Urinary bladder (tissue), 4 donors: ENCODE data around the gene SH3RF3. TPM values are rescaled to one million over a fixed set of nuclear protein-coding genes. Genes with fewer than 3 reads are reported as not detected.

Experiments used
- DNase-seq: peaks from one replicate; pipeline ENCODE4 v3.0.0-alpha.2; 2015; ENCODE audit errors: extremely low spot score
- H3K27ac ChIP-seq: one replicate; pipeline ENCODE4 v1.5.1; 2013; ENCODE audit warnings: low read depth, mild to moderate bottlenecking, moderate library complexity
- H3K36me3 ChIP-seq: one replicate; pipeline ENCODE4 v1.6.1; 2013; ENCODE audit warnings: mild to moderate bottlenecking, moderate library complexity; ENCODE audit not compliant: insufficient read depth
- H3K4me1 ChIP-seq: one replicate; pipeline ENCODE4 v1.6.1; 2013; ENCODE audit warnings: mild to moderate bottlenecking, moderate library complexity; ENCODE audit not compliant: insufficient read depth
- H3K4me3 ChIP-seq: one replicate; pipeline ENCODE4 v1.5.1; 2013; ENCODE audit warnings: low read depth, low read length
- WGBS: extraction: QIAGEN DNeasy Blood & Tissue Kit; methylation state at CpG from one replicate; pipeline ENCODE4 v1.1.7; 2013; 5-methylcytosine and 5-hydroxymethylcytosine counted together
- polyA plus RNA-seq: library from polyadenylated mRNA; stranded (reverse); fragments of 200-250 nt; gene quantifications from one replicate; pipeline ENCODE4 v1.2.3, GENCODE V29; 2013
- total RNA-seq: library from RNA; depleted of rRNA; stranded (reverse); fragments of >200 nt; gene quantifications from one replicate; pipeline ENCODE4 v1.2.3, GENCODE V29; 2014
- donor health status: healthy with polysubstance abuse.
- donor health status: healthy.

The SH3RF3 gene
- total and polyA plus RNA-seq, 2 donors: 3.6 to 12.6 TPM

GRCh38 chr2:109256921-109257320 lies 127.9 kb downstream of the SH3RF3 start:
- H3K36me3 ChIP-seq: no peaks in the 10 kb centered on the region
- H3K4me1 ChIP-seq: no peaks in the 10 kb centered on the region
- no peak overlapping the region for H3K27ac ChIP-seq
- DNase-seq: no peak
- H3K4me3 ChIP-seq: no peak overlapping the region
- WGBS: 61% methylated on average over 7 of the region's 7 CpGs

- Histone ChIP-seq H3K4me3 (no peak overlapping the region), H3K36me3 (no peaks in the 10 kb centered on the region), H3K4me1 (no peaks in the 10 kb centered on the region), H3K27ac (no peak overlapping the region)
- 78% methylated on average over 3 of the region's 3 CpGs for WGBS
- no peak for DNase-seq
Observed at GRCh38 chr2:109257653-109258052, 128.6 kb downstream of the SH3RF3 start.

GRCh38 chr2:109258376-109258775 lies 129.4 kb downstream of the SH3RF3 start:
- Histone ChIP-seq H3K27ac (no peak overlapping the region), H3K36me3 (no peaks in the 10 kb centered on the region), H3K4me1 (no peaks in the 10 kb centered on the region), H3K4me3 (no peak overlapping the region)
- no peak for DNase-seq
- 85% methylated on average over 9 of the region's 9 CpGs for WGBS

- no peak for DNase-seq
- no peaks in the 10 kb centered on the region for H3K4me1 ChIP-seq
- no peak overlapping the region for H3K4me3 ChIP-seq
- 86% methylated on average over 11 of the region's 11 CpGs for WGBS
- H3K36me3 ChIP-seq: no peaks in the 10 kb centered on the region
- H3K27ac ChIP-seq: no peak overlapping the region
Observed at GRCh38 chr2:109258905-109259540, 130.0 kb downstream of the SH3RF3 start.

- no peak for DNase-seq
- Histone ChIP-seq H3K27ac (no peak overlapping the region), H3K4me3 (no peak overlapping the region), H3K4me1 (no peaks in the 10 kb centered on the region), H3K36me3 (no peaks in the 10 kb centered on the region)
- WGBS: 77% methylated on average over 8 of the region's 8 CpGs
Observed at GRCh38 chr2:109259671-109260070, 130.7 kb downstream of the SH3RF3 start.

GRCh38 chr2:109260116-109260855 lies 131.3 kb downstream of the SH3RF3 start:
- H3K4me1 ChIP-seq: no peaks in the 10 kb centered on the region
- no peaks in the 10 kb centered on the region for H3K36me3 ChIP-seq
- H3K27ac ChIP-seq: no peak overlapping the region
- DNase-seq: no peak
- no peak overlapping the region for H3K4me3 ChIP-seq
- 87% methylated on average over 11 of the region's 11 CpGs for WGBS

- H3K36me3 ChIP-seq: no peaks in the 10 kb centered on the region
- no peak overlapping the region for H3K27ac ChIP-seq
- WGBS: 79% methylated on average over 8 of the region's 8 CpGs
- H3K4me1 ChIP-seq: no peaks in the 10 kb centered on the region
- no peak for DNase-seq
- no peak overlapping the region for H3K4me3 ChIP-seq
Observed at GRCh38 chr2:109260886-109261700, 132.1 kb downstream of the SH3RF3 start.

- no peak for DNase-seq
- WGBS: 91% methylated on average over 10 of the region's 10 CpGs
- no peaks in the 10 kb centered on the region for H3K4me1 ChIP-seq
Observed at GRCh38 chr2:109261906-109262631, 133.1 kb downstream of the SH3RF3 start.

GRCh38 chr2:109264595-109265328 lies 135.8 kb downstream of the SH3RF3 start:
- H3K36me3 ChIP-seq: no peaks in the 10 kb centered on the region
- no peak overlapping the region for H3K27ac ChIP-seq
- H3K4me1 ChIP-seq: no peaks in the 10 kb centered on the region
- no peak for DNase-seq
- 76% methylated on average over 12 of the region's 12 CpGs for WGBS
- no peak overlapping the region for H3K4me3 ChIP-seq

More at GRCh38 chr2:109261906-109262631, 133.1 kb downstream of the SH3RF3 start:
- no peaks in the 10 kb centered on the region for H3K36me3 ChIP-seq
- H3K4me3 ChIP-seq: no peak overlapping the region
- no peak overlapping the region for H3K27ac ChIP-seq

GRCh38 chr2:109265369-109265768 lies 136.4 kb downstream of the SH3RF3 start:
- WGBS: 67% methylated on average over 2 of the region's 2 CpGs
- no peaks in the 10 kb centered on the region for H3K4me1 ChIP-seq
- H3K27ac ChIP-seq: no peak overlapping the region
- no peaks in the 10 kb centered on the region for H3K36me3 ChIP-seq
- DNase-seq: no peak
- H3K4me3 ChIP-seq: no peak overlapping the region

- WGBS: 98% methylated on average over 5 of the region's 5 CpGs
- Histone ChIP-seq H3K36me3 (no peaks in the 10 kb centered on the region), H3K4me3 (no peak overlapping the region), H3K27ac (no peak overlapping the region), H3K4me1 (no peaks in the 10 kb centered on the region)
- no peak for DNase-seq
Observed at GRCh38 chr2:109265953-109266352, 136.9 kb downstream of the SH3RF3 start.

- Histone ChIP-seq H3K27ac (no peak overlapping the region), H3K4me1 (no peaks in the 10 kb centered on the region)
Observed at GRCh38 chr2:109266496-109266895, 137.5 kb downstream of the SH3RF3 start.

More at GRCh38 chr2:109266496-109266895, 137.5 kb downstream of the SH3RF3 start:
- no peak overlapping the region for H3K4me3 ChIP-seq
- DNase-seq: no peak
- 90% methylated on average over 9 of the region's 9 CpGs for WGBS
- no peaks in the 10 kb centered on the region for H3K36me3 ChIP-seq
